ENCODE data around the gene PPP2CA. TPM values are rescaled to one million over a fixed set of nuclear protein-coding genes. Genes with fewer than 3 reads are reported as not detected.
A peak's percentile ranks its signal among the peaks of the same experiment; 100 is the strongest.

Gene PPP2CA
- total RNA-seq, 1 donor from 2014 or later, result 96.9 TPM

DNA sequence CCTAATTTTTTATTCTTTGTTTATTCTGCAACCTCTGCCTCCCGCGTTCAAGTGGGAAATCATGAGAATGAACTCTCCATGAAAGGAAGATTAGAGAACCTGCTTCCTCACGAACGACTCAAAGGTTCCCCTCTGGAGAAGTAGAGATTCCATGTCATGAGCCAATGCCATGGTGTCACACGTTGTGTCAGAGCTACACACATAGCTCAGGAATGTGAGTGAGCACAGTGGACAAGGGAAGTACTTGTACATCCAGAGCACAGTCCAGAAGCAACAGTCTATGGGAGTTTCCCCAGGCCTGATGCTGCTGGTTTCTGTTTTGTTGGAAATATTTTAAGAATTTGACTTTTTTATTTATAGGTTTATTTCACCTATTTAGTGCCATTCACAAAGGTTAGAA lies 26.8 kb upstream of the PPP2CA start:
- DNase-seq (no peak), ATAC-seq (peak; percentile 40 to 59)
- H3K4me1 ChIP-seq, result no peaks in the 10 kb centered on the region
- no peak overlapping the region for H3K27ac ChIP-seq
- no peaks in the 10 kb centered on the region for H3K9me3 ChIP-seq
- intact Hi-C loops (cut with DNase I), result no loop called here
- H3K36me3 ChIP-seq, result no peaks in the 10 kb centered on the region
- no peaks in the 10 kb centered on the region for H3K27me3 ChIP-seq (ENCODE audit: low read depth)
- H3K4me3 ChIP-seq, result no peak overlapping the region
- TF ChIP-seq, protein P1, sequence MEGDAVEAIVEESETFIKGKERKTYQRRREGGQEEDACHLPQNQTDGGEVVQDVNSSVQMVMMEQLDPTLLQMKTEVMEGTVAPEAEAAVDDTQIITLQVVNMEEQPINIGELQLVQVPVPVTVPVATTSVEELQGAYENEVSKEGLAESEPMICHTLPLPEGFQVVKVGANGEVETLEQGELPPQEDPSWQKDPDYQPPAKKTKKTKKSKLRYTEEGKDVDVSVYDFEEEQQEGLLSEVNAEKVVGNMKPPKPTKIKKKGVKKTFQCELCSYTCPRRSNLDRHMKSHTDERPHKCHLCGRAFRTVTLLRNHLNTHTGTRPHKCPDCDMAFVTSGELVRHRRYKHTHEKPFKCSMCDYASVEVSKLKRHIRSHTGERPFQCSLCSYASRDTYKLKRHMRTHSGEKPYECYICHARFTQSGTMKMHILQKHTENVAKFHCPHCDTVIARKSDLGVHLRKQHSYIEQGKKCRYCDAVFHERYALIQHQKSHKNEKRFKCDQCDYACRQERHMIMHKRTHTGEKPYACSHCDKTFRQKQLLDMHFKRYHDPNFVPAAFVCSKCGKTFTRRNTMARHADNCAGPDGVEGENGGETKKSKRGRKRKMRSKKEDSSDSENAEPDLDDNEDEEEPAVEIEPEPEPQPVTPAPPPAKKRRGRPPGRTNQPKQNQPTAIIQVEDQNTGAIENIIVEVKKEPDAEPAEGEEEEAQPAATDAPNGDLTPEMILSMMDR (IDR thresholded peaks at IDR 0.05), result no peak

DNA sequence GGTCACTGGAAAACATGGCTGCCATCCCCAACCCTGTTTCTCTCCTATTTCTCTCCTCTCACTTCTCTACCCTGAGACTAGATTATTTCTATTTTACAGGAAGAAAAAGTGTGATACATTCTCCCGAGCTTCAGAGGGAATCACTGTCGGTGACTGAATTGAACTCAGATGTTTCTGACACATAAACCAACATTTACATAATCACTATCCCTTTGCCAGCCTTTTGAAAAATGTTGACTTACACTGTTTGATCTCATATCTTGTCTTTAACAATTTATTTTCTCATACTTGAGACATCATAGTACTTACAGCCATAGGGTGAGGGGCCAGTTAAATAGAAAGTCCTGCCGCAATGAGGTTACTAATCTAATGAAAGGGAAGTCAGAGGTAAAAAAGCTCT lies 25.1 kb upstream of the PPP2CA start:
- Histone ChIP-seq H3K4me1 (no peaks in the 10 kb centered on the region), H3K9me3 (no peaks in the 10 kb centered on the region), H3K4me3 (no peak overlapping the region), H3K36me3 (no peaks in the 10 kb centered on the region), H3K27me3 (ENCODE audit: low read depth) (no peaks in the 10 kb centered on the region), H3K27ac (no peak overlapping the region)
- ATAC-seq, result no peak
- intact Hi-C loops (cut with DNase I), result no loop called here
- TF ChIP-seq, protein P1 (IDR thresholded peaks at IDR 0.05), result no peak
- no peak for DNase-seq

DNA sequence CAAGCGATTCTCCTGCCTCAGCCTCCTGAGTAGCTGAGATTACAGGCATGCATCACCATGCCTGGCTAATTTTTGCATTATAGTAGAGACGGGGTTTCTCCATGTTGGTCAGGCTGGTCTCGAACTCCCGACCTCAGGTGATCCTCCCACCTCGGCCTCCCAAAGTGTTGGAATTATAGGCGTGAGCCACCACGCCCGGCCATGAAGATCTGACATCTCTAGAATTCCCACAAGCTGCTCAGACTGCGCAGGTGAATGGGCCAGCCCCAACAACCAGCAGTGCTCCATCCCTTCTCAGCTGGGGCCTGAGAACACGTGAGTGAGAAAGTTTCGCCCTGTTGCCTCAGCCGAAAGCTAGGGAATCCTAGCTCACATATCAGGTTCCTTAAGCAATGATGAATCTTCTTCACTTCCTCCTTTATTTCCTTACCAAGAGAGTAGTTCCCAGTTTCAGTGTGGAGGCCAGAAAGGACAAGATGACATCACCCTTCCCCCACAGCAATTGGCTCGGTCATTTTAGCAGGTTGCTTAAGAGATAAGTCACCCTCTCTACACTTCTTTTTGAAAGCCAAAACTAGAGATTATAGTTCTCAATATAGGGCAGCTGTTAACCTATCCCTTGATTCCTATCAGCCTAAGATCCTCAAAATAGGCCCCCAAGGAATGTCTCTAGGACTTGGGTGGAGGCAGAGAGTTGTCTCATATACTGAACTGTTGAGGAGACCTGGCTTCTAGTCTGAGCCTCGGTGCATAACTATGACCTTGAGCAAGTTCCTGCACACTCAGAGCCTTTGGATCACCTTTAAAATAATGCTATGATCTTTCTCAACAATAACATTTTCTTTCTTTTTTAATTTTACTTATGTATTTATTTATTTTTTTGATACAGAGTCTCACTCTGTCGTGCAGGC lies 23.9 kb upstream of the PPP2CA start:
- Histone ChIP-seq H3K27ac (no peak overlapping the region), H3K9me3 (no peaks in the 10 kb centered on the region), H3K27me3 (ENCODE audit: low read depth) (no peaks in the 10 kb centered on the region), H3K4me3 (no peak overlapping the region), H3K4me1 (no peaks in the 10 kb centered on the region), H3K36me3 (no peaks in the 10 kb centered on the region)
- TF ChIP-seq, protein P1 (IDR thresholded peaks at IDR 0.05), result no peak
- intact Hi-C loops (cut with DNase I), result no loop called here
- DNase-seq (peak; percentile 63), ATAC-seq (peak; percentile 60 to 72)

DNA sequence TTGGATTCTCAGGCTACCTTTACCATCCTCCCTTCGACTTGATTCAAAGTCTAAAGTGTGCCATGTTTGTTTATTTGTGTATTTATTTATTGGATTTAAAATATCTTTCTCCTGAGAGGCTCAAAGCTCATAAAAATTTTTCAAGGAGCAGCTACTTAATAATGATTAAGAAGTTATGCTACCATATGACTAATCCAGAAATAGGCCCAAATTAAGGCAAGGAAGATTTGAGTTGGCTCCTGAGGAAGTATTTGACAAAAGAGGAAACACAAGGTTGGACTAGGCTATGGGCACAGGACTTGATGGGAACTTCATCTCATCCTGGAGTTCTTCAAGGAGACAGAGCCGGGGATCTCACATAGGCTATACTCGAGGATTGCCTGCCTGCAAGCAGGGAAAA lies 22.4 kb upstream of the PPP2CA start:
- ATAC-seq (no peak), DNase-seq (no peak)
- intact Hi-C loops (cut with DNase I), result no loop called here
- Histone ChIP-seq H3K4me1 (no peaks in the 10 kb centered on the region), H3K27ac (no peak overlapping the region), H3K27me3 (ENCODE audit: low read depth) (no peaks in the 10 kb centered on the region), H3K9me3 (no peaks in the 10 kb centered on the region), H3K36me3 (no peaks in the 10 kb centered on the region), H3K4me3 (no peak overlapping the region)
- TF ChIP-seq, protein P1 (IDR thresholded peaks at IDR 0.05), result no peak

DNA sequence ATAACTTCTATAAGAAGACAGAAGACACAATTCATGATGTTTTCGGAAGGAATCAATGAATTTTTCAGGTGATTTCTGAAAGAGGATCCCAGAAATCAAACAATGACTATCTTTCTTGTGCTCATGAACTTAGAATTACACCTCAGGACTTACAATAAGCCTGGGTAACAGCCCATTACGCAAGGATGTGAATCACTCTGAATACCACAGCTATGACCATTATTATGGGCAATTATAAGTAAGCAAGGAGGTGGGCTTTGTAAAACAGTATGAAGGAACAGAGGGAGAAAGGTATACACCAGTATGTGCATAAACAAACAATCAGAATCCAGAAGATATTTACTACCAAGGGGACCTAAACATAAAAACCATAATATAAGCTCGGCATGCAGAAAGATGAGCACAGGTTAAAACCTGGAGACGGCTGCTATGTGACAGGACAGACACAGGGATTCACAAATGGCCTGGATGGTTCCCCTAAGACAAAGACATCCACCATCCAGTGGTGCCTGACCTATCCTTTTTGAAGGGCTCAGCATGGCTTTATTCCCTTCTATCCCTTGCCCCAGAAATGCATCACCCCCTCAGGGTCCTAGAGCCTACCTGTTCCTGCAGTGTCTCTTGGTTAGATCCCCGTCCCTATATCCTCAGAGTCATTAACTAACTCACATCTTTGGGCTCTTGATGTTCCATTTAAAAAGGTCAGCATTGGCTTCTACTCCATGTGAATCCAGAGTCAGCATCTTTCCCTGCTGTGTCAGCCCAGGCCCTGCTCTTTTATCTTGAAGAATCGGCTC lies 21.8 kb upstream of the PPP2CA start:
- no peaks in the 10 kb centered on the region for H3K36me3 ChIP-seq
- ATAC-seq (no peak), DNase-seq (no peak)
- no peaks in the 10 kb centered on the region for H3K4me1 ChIP-seq
- intact Hi-C loops (cut with DNase I), result no loop called here
- no peak overlapping the region for H3K4me3 ChIP-seq
- no peaks in the 10 kb centered on the region for H3K27me3 ChIP-seq (ENCODE audit: low read depth)
- no peak overlapping the region for H3K27ac ChIP-seq
- no peaks in the 10 kb centered on the region for H3K9me3 ChIP-seq
- TF ChIP-seq, protein P1 (IDR thresholded peaks at IDR 0.05), result no peak

All from lower lobe of right lung (tissue), 2 donors.